GOT3 (cell line): ENCODE results near the gene USH1G.

Source experiments
- DNase-seq: peaks from one replicate; lab custom pipeline; 2025; ENCODE audit warnings: mixed read lengths; lab: John Stamatoyannopoulos, UW

The USH1G gene

DNA sequence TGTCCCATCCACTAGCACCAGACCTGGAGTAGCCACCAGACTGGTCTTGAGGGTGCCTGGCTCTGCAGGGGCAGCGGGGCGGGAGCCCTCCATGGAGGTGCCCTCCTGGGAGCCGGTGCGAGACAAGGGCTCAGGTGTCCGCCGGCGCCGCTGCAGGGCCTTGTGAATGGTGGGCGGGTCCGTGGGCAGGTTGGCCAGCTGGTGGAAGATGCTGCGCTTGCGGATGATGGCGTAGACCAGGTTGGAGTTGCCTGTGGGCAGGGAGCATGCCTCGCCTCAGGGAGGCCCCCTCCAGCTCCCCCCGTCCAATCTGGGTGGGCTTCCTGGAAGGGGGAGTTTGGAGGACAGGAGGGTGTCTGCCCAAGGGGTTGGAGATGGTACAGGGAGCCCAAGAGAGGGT lies 31.1 kb upstream of the USH1G start:
- no peak for DNase-seq

DNA sequence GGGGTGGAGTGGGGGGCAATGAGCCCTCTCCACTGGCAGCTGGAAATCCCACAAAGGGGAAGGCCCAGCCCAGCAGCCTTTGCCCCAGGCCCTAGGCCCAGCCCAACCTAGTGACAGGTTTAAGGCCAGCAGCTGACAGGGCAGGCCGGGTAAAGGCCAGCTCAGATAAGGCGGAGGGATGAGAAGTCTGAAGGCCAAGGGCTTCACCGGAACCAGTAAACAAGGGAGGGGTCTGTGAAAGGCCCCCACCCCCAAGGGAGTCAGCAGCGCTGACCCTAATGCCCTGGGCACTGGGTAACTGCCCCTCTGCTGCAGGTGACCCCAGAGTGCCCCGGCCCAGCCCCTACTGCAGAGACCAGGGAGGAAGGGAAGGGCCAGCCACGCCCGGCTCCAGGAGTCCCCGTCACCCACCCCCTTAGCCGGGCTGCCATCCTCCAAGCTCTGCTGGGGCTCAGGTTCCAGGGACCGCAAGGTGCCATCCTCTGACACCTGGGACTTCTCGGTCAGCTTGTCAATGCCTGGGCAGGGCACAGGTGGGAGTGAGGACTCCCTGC lies 30.2 kb upstream of the USH1G start:
- no peak for DNase-seq

GRCh38 chr17:74952431-74953133 lies 29.5 kb upstream of the USH1G start:
- no peak for DNase-seq

DNA sequence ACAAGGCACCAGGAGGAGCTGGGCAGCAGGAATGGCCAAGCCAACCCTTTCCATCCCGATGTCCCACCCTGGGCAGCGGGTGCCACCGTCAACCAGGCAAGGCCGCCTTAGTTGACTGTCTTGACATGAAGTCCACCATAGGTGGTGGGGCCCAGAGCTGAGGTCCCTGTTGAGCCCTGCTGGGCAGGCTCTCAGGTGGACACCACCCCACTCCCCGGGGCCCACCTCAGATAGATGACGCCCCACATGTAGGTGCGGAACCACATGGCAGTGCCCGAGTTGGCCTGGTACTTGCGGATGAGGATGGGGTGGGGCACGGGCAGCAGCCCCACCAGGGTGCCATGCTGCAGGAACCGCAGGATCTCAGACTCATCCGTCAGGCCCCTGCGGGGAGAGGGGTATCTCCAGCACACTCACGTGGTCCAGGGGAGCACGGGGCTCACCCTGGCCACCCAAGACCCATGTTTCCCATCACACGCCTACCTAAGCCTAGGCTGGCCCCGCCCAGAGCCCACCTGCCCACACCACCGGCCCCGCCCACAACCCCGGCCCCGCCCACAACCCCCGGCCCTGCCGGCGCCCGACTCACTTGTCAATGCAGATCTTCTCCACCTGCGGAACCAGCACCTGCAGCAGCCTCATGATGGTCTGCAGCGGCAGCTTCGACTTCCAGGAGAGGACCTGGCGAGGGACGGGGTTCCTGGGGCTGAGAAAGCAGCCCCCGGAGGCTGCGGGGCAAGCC lies 28.8 kb upstream of the USH1G start:
- no peak for DNase-seq

DNA sequence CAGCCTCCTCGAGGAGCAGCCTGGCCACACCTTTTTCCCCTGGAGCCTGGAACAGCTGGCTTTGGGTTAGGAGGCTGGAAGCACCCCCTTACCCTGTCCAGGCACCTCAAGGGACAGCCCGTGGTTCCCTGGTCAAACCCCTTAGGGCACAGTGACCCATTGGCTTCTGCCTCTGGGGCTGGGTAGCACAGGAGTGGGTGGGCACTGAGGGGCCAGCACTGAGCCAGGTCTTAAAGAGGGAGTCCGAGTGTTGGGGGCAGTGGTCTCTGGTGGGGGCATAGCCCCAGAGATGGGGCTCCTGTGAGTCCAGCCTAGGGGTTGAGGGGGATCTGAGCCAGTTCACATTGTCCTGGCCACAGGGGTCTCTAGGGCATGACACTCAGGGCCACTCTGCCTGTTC lies 28.0 kb upstream of the USH1G start:
- DNase-seq = no peak

GRCh38 chr17:74950207-74950606 lies 27.2 kb upstream of the USH1G start:
- DNase-seq = no peak

DNA sequence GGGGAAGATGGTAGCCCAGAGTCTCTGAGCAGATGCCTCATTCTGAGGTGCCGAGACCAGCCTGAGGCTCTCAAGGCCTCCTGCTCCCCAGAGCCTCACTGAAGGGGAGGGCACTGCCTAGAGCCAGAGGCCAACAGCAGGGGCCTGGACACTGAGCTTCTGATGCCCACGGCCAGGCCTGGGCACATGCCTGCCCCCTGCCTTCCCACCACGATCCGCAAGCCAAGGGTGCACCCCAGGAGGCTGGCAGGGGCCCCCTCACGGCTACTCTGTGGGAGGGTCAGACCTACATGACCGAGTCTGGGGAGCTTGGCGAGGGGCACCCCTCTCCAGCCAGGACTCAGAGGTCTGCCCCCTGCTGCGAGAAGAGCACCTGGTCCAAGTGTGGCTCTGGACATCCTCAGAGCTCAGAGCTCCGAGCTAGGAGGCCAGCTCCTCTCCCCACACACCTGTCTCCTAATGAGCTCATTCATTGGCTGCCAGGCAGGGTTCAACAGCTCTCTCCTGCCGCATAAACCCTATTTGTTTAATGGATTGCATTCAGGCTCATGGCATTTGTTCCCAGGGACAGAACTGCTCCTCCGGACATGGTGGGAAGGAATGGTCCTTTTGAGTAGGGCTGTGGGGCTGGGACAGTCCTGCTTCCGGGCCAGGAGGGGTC lies 26.5 kb upstream of the USH1G start:
- DNase-seq = no peak

DNA sequence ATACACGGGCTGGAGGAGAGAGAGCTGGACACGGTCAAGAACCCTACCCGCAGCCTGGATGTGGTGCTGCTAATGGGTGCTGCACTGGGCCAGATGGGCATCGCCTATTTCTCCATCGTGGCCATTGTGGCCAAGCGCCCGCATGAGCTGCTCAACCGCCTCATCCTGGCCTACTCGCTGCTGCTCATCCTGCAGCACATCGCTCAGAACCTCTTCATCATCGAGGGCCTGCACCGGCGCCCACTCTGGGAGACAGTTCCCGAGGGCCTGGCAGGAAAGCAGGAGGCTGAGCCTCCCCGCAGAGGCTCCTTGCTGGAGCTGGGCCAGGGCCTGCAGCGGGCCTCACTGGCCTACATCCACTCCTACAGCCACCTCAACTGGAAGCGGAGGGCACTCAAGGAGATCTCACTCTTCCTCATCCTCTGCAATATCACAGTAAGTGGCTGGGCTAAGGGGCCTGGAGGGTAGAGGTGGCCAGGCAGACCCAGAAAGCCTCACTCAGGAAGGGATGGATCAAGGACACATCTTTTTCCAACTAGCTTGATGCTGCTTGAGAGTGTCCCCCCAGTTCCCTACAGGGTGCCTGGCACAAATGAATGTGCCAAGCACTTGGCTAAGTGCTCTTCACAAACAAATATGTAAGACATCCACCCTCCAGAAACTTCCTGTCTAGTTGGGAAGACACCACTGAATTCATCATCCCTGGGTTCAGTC lies 24.1 kb upstream of the USH1G start:
- no peak for DNase-seq

DNA sequence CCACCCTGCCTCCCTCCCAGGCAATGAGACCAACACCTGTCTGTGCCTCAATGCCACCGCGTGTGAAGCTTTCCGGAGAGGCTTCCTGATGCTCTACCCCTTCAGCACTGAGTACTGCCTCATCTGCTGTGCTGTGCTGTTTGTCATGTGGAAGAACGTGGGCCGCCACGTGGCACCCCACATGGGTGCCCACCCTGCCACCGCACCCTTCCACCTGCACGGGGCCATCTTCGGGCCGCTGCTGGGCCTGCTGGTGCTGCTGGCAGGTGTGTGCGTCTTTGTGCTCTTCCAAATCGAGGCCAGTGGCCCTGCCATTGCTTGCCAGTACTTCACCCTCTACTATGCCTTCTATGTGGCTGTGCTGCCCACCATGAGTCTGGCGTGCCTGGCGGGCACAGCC lies 23.6 kb upstream of the USH1G start:
- no peak for DNase-seq

DNA sequence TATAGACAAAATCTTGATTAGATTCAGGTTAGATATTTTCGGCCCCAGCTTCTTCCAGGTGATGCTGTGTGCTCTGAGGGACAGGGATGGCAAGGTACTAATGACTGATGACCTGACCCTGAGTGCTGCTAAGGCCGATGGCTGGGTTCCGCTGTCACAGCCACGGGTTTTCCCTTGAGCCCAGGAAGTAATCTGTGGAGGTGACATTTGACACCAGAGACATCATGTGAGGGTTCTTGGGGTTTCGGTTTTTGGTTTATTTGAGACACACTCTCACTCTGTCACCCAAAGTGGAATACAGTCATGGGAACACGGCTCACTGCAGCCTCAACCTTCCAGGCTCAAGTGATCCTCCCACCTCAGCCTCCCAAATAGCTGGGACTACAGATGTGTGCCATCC lies 22.5 kb upstream of the USH1G start:
- no peak for DNase-seq

- DNase-seq = no peak
Measured at GRCh38 chr17:74943808-74944522, 20.9 kb upstream of the USH1G start.

- DNase-seq = no peak
Measured at GRCh38 chr17:74941128-74941725, 18.2 kb upstream of the USH1G start.

- no peak for DNase-seq
Measured at GRCh38 chr17:74939534-74939933, 16.5 kb upstream of the USH1G start.

- no peak for DNase-seq
Measured at GRCh38 chr17:74938194-74938950, 15.3 kb upstream of the USH1G start.

GRCh38 chr17:74937064-74938051 lies 14.3 kb upstream of the USH1G start:
- DNase-seq = no peak

DNA sequence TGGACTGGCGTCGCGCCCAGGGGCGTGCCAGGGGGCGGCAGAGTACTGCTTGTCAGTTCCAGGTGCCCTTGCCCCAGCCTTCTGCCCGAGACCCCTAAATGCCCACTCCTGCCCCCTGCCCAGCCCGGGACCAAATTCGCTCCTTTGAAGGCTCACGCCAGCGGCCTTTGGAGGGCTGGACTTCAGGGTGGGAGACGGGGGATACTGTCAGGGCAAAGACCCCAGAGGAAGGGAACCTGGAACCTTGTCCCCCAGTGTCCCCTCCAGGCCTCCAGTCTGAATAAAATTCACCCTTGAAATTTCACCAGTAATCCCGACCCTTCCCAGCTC lies 13.4 kb upstream of the USH1G start:
- DNase-seq = no peak

DNA sequence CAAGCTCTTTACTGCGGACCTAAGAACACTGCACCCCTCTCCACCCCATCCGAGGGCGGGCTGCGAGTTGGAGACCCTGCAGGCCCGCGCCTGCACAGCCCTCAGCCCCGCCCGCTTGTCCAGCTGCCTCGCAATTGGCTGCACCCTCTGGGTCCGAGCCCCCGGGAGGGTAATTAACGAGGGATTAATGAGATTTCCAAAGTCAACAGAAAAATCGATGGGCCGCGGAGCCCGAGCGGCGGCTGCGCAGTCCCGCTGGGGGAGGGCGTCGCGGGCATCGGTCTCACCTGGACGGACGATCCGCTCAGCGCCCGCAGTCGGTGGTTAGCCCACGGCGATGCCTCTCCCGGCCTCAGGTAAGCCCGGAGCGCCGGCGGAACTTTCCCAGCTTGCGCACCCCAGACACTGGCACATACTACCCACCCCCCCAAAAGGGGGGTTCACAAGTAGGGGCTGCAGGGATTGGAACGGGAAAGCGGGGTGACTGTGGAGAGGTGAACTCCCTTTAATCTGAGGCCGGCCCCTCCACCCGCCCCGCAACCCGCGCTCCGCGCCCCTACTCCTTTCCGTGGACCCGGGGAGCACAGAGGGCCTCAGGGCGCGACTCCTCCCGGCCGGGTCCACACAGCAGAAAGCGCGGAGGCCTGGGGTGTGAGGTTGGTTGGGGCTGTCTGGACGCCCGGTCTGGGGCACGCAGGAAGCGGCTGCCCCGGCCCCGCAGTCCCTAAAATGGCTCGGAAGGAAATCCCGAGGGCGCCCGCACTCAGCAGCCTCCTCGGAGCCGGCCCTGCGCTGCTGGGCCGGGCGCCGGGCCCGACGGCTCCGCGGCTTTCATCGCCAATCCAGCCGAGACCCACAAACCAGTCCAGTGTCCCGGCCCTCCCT lies 12.8 kb upstream of the USH1G start, which contains the start of gene OTOP3:
Gene OTOP3, plus strand, starts transcription at position 314 of the 885 bp plus-strand sequence. Its CDS starts 24 bp downstream, at position 338.
- DNase-seq = no peak

DNA sequence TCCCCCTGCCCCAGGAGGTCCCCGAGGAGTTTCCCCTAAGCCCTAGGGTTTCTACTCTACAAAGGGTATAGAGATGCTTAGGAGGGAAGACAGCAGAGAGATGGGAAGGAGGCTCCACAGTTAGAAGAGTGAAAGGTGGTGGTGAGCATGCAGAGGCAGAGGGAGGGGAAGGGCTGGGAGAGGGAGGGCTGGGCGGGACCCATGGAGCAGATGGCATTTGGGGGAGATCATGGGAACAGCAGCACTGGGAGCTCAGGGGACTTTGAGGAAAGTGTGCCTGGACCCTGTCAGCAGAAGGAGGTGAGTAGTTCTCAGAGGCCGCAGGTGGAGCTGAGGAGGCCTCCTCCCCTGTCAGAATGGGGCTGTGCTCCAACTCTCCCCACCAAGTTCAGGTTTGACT lies 12.0 kb upstream of the USH1G start:
- DNase-seq = no peak
